Measurements from ENCODE around the gene LRRFIP1.

DNA sequence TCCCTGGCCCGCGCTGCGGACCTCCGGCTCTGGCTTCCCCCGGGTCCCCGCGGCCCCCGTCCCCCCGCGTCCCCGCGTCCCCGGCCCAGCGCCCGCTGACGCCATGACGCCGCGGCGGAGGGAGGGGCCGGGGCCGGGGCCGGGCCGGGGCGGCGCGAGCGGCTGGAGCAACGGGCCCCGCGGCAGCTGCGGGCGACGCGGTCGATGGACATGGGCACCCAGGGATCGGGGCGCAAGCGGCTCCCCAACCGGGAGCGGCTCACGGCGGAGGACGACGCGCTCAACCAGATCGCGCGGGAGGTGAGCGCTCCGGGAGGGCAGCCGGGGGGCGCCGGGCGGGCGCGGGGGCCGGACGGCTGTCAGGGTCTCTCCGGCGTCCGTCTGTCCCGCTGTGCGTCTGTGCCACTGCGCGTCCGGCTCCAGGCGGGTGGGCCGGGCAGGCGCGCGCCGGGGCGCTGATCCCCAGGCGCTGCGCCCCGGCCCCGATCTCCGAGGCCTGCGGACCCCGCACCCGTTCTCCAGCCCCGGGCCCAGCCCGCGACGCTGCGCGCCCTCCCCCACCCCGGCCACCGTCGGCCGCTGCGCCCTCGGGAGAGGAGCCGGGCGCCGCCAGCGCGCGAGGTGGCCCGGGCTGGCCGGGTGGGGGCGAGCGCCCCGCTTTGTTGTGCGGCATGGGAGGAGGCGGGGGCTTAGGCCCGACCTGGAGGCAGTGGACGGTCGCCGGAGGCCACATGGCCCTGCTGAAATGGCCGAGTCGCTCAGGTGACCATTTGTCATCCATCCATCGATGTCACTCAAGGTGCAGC, at the start of gene LRRFIP1:
- TF ChIP-seq, protein P1, sequence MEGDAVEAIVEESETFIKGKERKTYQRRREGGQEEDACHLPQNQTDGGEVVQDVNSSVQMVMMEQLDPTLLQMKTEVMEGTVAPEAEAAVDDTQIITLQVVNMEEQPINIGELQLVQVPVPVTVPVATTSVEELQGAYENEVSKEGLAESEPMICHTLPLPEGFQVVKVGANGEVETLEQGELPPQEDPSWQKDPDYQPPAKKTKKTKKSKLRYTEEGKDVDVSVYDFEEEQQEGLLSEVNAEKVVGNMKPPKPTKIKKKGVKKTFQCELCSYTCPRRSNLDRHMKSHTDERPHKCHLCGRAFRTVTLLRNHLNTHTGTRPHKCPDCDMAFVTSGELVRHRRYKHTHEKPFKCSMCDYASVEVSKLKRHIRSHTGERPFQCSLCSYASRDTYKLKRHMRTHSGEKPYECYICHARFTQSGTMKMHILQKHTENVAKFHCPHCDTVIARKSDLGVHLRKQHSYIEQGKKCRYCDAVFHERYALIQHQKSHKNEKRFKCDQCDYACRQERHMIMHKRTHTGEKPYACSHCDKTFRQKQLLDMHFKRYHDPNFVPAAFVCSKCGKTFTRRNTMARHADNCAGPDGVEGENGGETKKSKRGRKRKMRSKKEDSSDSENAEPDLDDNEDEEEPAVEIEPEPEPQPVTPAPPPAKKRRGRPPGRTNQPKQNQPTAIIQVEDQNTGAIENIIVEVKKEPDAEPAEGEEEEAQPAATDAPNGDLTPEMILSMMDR (IDR thresholded peaks at IDR 0.05) = peak in 1 of 3 donors; percentile 28
- TF ChIP-seq EP300 (IDR thresholded peaks at IDR 0.05) = no peak

All from ovary (tissue), 3 donors.